Omental fat pad (tissue), 4 donors: Measurements from ENCODE around the gene PIAS2. TPM values are rescaled to one million over a fixed set of nuclear protein-coding genes. Genes with fewer than 3 reads are reported as not detected.
A peak's percentile ranks its signal among the peaks of the same experiment; 100 is the strongest.

ENCODE experiments used
- ATAC-seq: fragments of 150-250 bp; one replicate; pipeline ENCODE4 v1.9.1; 2016; ENCODE audit warnings: mild to moderate bottlenecking, moderate library complexity; ENCODE audit not compliant: low FRiP score
- DNase-seq: peaks from one replicate; pipeline ENCODE4 v3.0.0-alpha.2; 2019; ENCODE audit warnings: low spot score
- CTCF ChIP-seq, 3 donors: fragments of 450-650 bp; IDR thresholded peaks; one replicate each; pipeline ENCODE4 v1.5.1; 2016 to 2017; ENCODE audit warnings: antibody characterized with exemption in 3 of 3, mild to moderate bottlenecking in 3 of 3, moderate library complexity in 2 of 3
- total RNA-seq, 4 donors: library from RNA; depleted of rRNA; stranded (reverse); fragments of >200 nt; gene quantifications; one replicate each; pipeline ENCODE4 v1.1.0, GENCODE V29; 2016

Gene PIAS2
- total RNA-seq, 4 donors from 2014 or later = 17.7 to 24.9 (median 23.4) TPM

DNA sequence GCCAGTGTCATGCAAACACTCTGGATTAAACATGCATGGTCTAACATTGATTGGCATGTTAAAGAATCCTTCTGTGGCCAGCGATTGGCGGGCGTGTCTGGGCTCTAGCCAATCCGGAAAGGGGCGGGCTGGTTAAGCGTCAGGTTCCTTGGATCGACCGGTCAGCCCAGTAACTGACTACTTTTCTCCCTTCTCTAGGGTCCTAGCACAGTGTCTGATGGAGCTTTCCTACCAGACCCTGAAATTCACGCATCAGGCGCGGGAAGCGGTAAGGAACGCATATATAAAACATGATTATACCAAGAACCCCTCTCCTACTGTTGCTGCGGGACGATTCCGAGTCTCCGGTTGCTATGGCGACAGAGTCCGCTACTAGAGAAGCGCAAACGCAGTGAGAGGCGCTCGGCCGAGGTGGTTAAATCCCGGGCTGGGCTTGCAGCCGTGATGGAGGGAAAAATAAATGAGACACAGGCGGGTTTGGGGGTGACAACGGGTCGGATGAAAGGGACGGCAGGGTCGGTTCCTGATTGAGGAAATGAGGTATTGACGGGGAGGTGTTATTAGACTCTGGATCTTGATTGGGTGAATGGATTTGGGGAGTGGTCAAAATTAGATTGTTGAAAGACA lies 29.5 kb upstream of the PIAS2 start:
- TF ChIP-seq CTCF (IDR thresholded peaks at IDR 0.05) = no peak
- DNase-seq (peak; percentile 43), ATAC-seq (peak; percentile 96)

DNA sequence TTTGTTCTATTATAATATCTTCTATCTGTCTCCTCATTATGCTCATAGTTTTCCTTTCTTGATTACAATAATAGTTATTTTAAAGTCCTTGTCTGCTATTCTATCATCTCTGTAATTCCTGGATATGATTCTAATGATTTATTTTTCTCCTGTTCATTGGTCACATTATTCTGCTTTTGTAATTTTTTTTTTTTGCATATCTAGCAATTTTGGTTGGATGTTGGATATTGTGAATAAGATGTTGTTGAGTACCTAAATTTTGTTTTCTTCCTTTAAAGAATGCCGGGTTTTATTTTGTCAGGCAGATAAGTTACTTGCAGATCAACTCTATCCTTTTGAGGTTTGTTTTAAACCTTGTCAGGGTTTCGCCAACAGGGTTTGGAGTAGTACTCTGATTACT lies 25.3 kb upstream of the PIAS2 start:
- DNase-seq = no peak
- ATAC-seq = no peak
- TF ChIP-seq CTCF (IDR thresholded peaks at IDR 0.05) = no peak

GRCh38 chr18:46939998-46940571 lies 22.8 kb upstream of the PIAS2 start:
- no peak for DNase-seq
- no peak for TF ChIP-seq CTCF (IDR thresholded peaks at IDR 0.05)
- peak; percentile 32 for ATAC-seq

GRCh38 chr18:46939337-46939963 lies 22.1 kb upstream of the PIAS2 start:
- no peak for TF ChIP-seq CTCF (IDR thresholded peaks at IDR 0.05)
- ATAC-seq (peak; percentile 75), DNase-seq (no peak)

DNA sequence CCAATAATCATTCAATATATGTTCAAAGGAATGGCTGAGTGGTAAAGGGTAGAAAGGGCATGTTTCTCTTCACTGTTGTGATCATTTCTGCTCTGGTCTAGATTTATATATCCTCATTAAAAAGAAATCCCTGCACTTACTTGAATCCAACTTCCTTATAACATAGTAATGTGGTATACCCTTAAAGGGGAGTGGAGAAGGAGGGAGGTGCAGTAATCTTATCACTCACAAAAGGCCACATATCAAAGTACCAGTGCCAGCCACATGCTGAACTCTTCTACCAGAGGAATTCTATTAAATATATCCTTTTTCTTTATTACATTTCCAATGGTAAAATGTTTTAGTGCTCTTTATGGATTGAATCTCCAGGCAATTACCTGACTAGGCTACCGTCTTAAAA lies 3.3 kb upstream of the PIAS2 start:
- no peak for DNase-seq
- no peak for ATAC-seq
- no peak for TF ChIP-seq CTCF (IDR thresholded peaks at IDR 0.05)

DNA sequence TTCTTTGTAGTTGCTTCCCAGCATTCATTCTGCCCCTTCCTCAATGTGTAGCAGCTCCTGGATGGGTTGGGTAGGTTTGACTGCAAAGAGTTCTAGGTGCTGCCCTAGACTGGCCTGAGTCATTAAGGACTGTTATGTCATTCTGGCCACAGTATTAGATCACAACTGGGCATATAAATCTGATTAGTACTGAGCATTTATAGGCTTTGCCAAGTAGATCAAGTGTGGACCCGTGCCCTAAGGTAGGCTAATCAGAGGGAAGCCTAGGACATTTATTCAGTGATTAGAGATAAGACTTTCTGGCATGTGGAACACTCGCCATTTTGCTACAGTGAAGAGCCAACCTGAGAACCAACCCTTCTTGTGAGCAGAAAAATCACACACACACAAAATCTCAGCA lies 2.8 kb upstream of the PIAS2 start:
- no peak for TF ChIP-seq CTCF (IDR thresholded peaks at IDR 0.05)
- no peak for DNase-seq
- ATAC-seq = no peak
